ENCODE results near the gene NEK8.

NEK8 gene

DNA sequence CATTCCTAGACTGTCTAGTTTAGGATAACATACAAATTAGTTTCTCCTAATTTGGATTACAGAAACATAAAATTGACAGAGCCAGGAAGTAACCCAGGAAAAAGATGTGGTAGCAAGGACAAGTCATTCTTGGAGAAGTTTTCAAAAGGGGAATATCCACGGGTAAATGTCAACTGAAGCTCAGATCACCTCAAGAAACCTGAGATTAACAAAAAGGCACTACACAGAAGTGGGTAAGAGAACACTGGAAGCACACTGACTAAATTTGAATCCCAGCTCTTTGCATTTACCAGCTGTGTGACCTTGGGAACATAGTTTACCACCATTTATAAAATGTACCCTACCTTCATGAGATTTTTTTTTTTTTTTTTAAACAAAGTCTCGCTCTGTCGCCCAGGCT, 54.6 kb downstream of the NEK8 start:
- DNase-seq (ENCODE audit: low read depth): no peak
- H3K4me3 ChIP-seq (replicated peaks; ENCODE audit: low read depth, low read length): no peak overlapping the region
- no peak for TF ChIP-seq CTCF (IDR thresholded peaks at IDR 0.05; ENCODE audit: low read length, missing control alignments)

- no peak overlapping the region for H3K4me3 ChIP-seq (replicated peaks; ENCODE audit: low read depth, low read length)
- TF ChIP-seq CTCF (IDR thresholded peaks at IDR 0.05; ENCODE audit: low read length, missing control alignments): no peak
Measured at GRCh38 chr17:28788100-28788499, 59.5 kb downstream of the NEK8 start.

More at GRCh38 chr17:28788100-28788499, 59.5 kb downstream of the NEK8 start:
- DNase-seq (ENCODE audit: low read depth): no peak

Measured in fibroblast of pulmonary artery (primary cell).